Smooth muscle cell (in vitro differentiated cells): ENCODE data around the gene KCMF1. TPM values are rescaled to one million over a fixed set of nuclear protein-coding genes. Genes with fewer than 3 reads are reported as not detected.

Experiments used
- DNase-seq: peaks from one replicate; lab custom pipeline; 2025; ENCODE audit not compliant: unreplicated experiment; lab: John Stamatoyannopoulos, UW
- H2AFZ ChIP-seq: fragments of 200-600 bp; sonication (generic); 2 replicates; pipeline ENCODE4 v1.6.0; 2016; ENCODE audit warnings: antibody characterized with exemption, low read depth, mild to moderate bottlenecking
- H3F3A ChIP-seq: fragments of 200-600 bp; sonication (generic); 2 replicates; pipeline ENCODE4 v1.6.0; 2017; ENCODE audit warnings: antibody characterized with exemption, low read depth
- H3K27ac ChIP-seq: fragments of 200-600 bp; sonication (generic); 2 replicates; pipeline ENCODE4 v1.5.1; 2016; ENCODE audit warnings: low read depth, mild to moderate bottlenecking
- H3K27me3 ChIP-seq: fragments of 200-600 bp; sonication (generic); 2 replicates; pipeline ENCODE4 v1.6.1; 2016; ENCODE audit warnings: low read depth, mild to moderate bottlenecking
- H3K36me3 ChIP-seq: fragments of 200-600 bp; sonication (generic); 2 replicates; pipeline ENCODE4 v1.5.1; 2016; ENCODE audit warnings: low read depth
- H3K4me1 ChIP-seq: fragments of 200-600 bp; sonication (generic); 2 replicates; pipeline ENCODE4 v1.5.1; 2016; ENCODE audit warnings: low read depth
- H3K4me2 ChIP-seq: fragments of 200-600 bp; sonication (generic); 2 replicates; pipeline ENCODE4 v1.6.0; 2016; ENCODE audit warnings: mild to moderate bottlenecking
- H3K4me3 ChIP-seq: fragments of 200-600 bp; sonication (generic); 2 replicates; pipeline ENCODE4 v1.5.1; 2016; ENCODE audit warnings: mild to moderate bottlenecking
- H3K79me2 ChIP-seq: fragments of 200-600 bp; sonication (generic); 2 replicates; pipeline ENCODE4 v1.6.0; 2016; ENCODE audit warnings: low read depth, mild to moderate bottlenecking
- H3K9ac ChIP-seq: fragments of 200-600 bp; sonication (generic); 2 replicates; pipeline ENCODE4 v1.6.0; 2016; ENCODE audit warnings: low read depth
- H3K9me3 ChIP-seq: fragments of 200-600 bp; sonication (generic); replicated peaks from 2 replicates; pipeline ENCODE4 v1.5.1; 2016; ENCODE audit warnings: low read depth
- H4K20me1 ChIP-seq: fragments of 200-600 bp; sonication (generic); 2 replicates; pipeline ENCODE4 v1.6.0; 2016; ENCODE audit warnings: low read depth
- CTCF ChIP-seq: fragments of 200-600 bp; sonication (generic); IDR thresholded peaks from 2 replicates; pipeline ENCODE4 v1.5.1; 2017; ENCODE audit warnings: borderline replicate concordance, mild to moderate bottlenecking, antibody characterized with exemption; ENCODE audit not compliant: insufficient read depth, poor library complexity, severe bottlenecking
- WGBS: methylation state at CpG from one replicate; pipeline ENCODE4 v1.1.7; 2016; ENCODE audit warnings: low lambda C conversion rate; 5-methylcytosine and 5-hydroxymethylcytosine counted together
- polyA plus RNA-seq: library from polyadenylated mRNA; unstranded; fragments of >200 nt; fragmentation: Nextera tagmentation; extraction: Ambion mirVana; gene quantifications from 2 replicates; pipeline ENCODE4 v1.2.1, GENCODE V29; 2016
- total RNA-seq: library from RNA; depleted of rRNA; stranded (reverse); fragments of >200 nt; gene quantifications from 2 replicates; pipeline ENCODE4 v1.2.3, GENCODE V29; 2014

KCMF1 gene
- 65.0 and 102 TPM in 2 replicates for total RNA-seq
- polyA plus RNA-seq = 55.0 and 56.5 TPM in 2 replicates

GRCh38 chr2:84970868-84971509 lies at the start of gene KCMF1:
TSS of gene KCMF1 (plus strand) at chr2:84971161. CDS start at chr2:84971452, 291 bp downstream.
- H2AFZ ChIP-seq = peak within 1 kb of the TSS; percentile 74
- peak within 1 kb of the TSS; percentile 93 for H3K27ac ChIP-seq
- 3% methylated on average over 15 of the region's 102 CpGs for WGBS
- TF ChIP-seq CTCF = no peak
- peak within 1 kb of the TSS; percentile 92 for H3K9ac ChIP-seq
- peak; percentile 70 for DNase-seq
- H3K4me1 ChIP-seq = peaks cover 32% of the 10 kb centered on the region
- H3K36me3 ChIP-seq = no peaks in the 10 kb centered on the region
- peak within 1 kb of the TSS; percentile 90 for H3K4me3 ChIP-seq
- peaks cover 40% of the 10 kb centered on the region for H4K20me1 ChIP-seq
- H3K9me3 ChIP-seq = no peaks in the 10 kb centered on the region
- peak within 1 kb of the TSS; percentile 92 for H3K4me2 ChIP-seq
- peaks cover 87% of the 10 kb centered on the region for H3K79me2 ChIP-seq
- H3F3A ChIP-seq = peaks cover 9% of the 10 kb centered on the region
- H3K27me3 ChIP-seq = no peaks in the 10 kb centered on the region

GRCh38 chr2:84923009-84923408 lies 48.0 kb upstream of the KCMF1 start:
- no peak overlapping the region for H3K27ac ChIP-seq
- no peak overlapping the region for H3K4me3 ChIP-seq
- no peaks in the 10 kb centered on the region for H3K36me3 ChIP-seq
- no peaks in the 10 kb centered on the region for H4K20me1 ChIP-seq
- DNase-seq = no peak
- no peaks in the 10 kb centered on the region for H3K27me3 ChIP-seq
- H3K4me1 ChIP-seq = no peaks in the 10 kb centered on the region
- H3K4me2 ChIP-seq = no peak overlapping the region
- H3K9ac ChIP-seq = no peak overlapping the region
- H3K9me3 ChIP-seq = no peaks in the 10 kb centered on the region
- H3K79me2 ChIP-seq = no peaks in the 10 kb centered on the region
- H3F3A ChIP-seq = peaks cover 12% of the 10 kb centered on the region
- H2AFZ ChIP-seq = no peak overlapping the region
- no peak for TF ChIP-seq CTCF

- Histone ChIP-seq H3K4me2 (no peak overlapping the region), H3F3A (peaks cover 3% of the 10 kb centered on the region), H3K27ac (no peak overlapping the region), H3K4me3 (no peak overlapping the region), H3K9me3 (no peaks in the 10 kb centered on the region), H2AFZ (no peak overlapping the region), H3K9ac (no peak overlapping the region), H3K27me3 (no peaks in the 10 kb centered on the region), H3K36me3 (no peaks in the 10 kb centered on the region), H3K4me1 (no peaks in the 10 kb centered on the region), H4K20me1 (no peaks in the 10 kb centered on the region), H3K79me2 (no peaks in the 10 kb centered on the region)
- DNase-seq = no peak
- WGBS = 84% methylated on average over 9 of the region's 9 CpGs
- TF ChIP-seq CTCF = no peak
Measured at GRCh38 chr2:84924173-84925106, 46.5 kb upstream of the KCMF1 start.
